Measurements from ENCODE around the gene PNPLA6.
"Not testable (repeated sequence)": the region's sequence is repeated elsewhere in the genome, so short reads cannot be mapped to it uniquely, and the experiment has no call there.

The PNPLA6 gene

DNA sequence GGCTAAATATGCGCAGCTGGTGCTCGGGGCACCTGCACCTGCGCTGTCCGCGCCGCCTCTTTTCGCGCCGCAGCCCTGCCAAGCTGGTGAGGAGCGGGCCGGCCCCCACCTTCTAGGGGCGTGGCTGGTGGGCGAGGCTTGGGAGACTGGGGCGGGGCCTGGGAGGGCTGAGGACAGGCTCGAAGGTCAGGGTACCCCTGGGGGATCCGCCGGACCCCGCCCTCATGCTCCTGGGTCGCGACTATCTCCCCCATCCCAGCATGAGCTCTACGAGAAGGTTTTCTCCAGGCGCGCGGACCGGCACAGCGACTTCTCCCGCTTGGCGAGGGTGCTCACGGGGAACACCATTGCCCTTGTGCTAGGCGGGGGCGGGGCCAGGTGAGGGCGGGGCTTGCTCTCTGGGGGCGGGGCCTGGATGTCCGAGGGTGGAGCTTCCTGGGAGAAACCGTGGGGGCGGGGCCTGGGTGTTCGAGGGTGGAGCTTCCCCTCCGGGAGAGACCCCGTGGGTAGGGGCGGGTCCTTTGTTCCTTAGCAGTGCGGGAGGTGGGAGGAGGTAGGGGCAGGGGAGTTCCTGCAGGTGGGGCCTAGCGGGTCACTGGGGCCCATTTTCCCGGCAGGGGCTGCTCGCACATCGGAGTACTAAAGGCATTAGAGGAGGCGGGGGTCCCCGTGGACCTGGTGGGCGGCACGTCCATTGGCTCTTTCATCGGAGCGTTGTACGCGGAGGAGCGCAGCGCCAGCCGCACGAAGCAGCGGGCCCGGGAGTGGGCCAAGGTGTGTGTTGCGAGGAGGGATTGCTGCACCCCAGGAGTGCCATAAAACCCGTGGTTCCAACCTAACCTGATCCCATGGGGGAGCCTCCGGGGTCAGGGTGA lies 19.7 kb downstream of the PNPLA6 start:
- no peak for DNase-seq (ENCODE audit: low read depth in 2 of 2)

DNA sequence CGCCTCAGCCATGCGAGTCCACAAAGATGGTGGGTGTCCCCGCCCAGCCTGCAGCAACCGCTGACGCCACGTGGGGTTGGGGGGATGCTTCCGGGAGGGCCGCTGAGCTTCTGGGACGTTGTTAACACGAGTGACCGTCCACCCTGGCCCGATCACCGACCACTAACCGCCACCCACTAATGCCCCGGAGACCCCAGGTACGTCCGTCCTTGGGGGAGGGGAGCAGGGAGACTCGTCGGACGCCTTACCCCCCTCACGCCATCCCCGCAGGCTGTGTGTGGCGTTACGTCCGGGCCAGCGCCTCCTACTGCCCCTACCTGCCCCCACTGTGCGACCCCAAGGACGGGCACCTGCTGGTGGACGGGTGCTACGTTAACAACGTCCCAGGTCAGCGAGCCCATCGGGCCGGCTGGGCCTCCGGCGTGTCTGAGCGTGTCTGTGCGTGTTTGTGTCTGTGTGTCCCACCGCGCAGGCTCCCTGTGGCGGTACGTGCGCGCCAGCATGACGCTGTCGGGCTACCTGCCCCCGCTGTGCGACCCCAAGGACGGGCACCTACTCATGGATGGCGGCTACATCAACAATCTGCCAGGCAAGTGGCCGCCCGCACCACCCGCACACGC lies 21.3 kb downstream of the PNPLA6 start:
- DNase-seq (ENCODE audit: low read depth in 2 of 2) = no peak

DNA sequence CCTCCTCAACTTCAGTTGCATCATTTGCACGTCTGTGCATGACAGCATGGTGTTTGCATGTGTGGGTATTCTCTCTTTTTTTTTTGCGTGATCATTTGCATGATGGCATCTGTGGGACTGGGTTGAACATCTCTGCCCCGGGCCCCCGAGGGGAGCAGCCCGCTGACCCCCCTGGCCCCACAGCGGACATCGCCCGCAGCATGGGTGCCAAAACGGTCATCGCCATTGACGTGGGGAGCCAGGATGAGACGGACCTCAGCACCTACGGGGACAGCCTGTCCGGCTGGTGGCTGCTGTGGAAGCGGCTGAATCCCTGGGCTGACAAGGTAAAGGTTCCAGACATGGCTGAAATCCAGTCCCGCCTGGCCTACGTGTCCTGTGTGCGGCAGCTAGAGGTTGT lies 23.1 kb downstream of the PNPLA6 start:
- DNase-seq (ENCODE audit: low read depth in 2 of 2) = no peak

DNA sequence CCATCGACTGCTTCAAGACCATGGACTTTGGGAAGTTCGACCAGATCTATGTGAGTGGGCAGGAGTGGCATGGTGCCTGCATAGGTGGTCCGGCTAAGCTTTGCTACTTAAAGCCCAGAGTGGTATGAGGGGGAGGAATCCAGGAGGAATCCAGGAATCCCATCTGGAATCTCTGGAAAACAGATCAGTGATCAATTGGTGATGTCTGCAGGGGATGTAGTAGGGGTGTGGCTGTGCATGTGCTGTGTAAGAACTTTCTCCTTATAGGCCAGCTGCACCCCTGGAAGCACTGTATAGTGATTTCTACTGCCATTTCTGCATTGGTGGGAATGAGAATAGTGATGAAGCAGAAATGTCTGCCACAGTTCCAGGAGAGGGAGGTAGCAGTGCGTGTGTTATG lies 23.6 kb downstream of the PNPLA6 start:
- DNase-seq (ENCODE audit: low read depth in 2 of 2) = no peak

DNA sequence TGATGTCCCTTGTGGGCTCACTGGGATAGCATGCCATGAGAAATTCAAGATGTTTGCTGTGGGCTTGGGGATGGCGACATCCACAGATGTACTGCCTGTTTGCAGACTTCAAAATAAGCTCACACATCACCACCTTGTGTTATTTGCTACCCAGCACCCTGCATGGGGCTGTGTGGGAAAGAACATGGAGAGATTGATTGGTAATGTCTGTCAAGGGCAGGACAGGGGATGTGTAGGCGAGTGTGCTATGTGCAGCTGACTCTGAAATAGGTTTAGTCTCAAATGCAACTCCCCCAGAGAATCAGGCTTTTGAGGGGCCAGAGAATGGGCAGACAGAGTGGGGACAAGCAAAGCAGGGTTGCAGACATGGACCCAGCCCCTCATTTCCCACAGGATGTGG lies 24.7 kb downstream of the PNPLA6 start:
- DNase-seq (ENCODE audit: low read depth in 2 of 2) = no peak

DNA sequence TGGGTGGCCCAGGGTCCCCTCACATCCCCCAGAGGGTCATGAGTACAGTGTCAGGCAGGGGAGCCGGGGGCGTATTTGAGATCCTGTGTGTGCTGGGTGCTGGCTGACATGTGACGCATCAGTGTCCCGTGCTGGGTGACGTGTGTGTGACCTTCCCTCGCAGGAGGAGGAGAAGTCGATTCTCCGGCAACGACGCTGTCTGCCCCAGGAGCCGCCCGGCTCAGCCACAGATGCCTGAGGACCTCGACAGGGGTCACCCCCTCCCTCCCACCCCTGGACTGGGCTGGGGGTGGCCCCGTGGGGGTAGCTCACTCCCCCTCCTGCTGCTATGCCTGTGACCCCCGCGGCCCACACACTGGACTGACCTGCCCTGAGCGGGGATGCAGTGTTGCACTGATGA lies 25.8 kb downstream of the PNPLA6 start:
- no peak for DNase-seq (ENCODE audit: low read depth in 2 of 2)

DNA sequence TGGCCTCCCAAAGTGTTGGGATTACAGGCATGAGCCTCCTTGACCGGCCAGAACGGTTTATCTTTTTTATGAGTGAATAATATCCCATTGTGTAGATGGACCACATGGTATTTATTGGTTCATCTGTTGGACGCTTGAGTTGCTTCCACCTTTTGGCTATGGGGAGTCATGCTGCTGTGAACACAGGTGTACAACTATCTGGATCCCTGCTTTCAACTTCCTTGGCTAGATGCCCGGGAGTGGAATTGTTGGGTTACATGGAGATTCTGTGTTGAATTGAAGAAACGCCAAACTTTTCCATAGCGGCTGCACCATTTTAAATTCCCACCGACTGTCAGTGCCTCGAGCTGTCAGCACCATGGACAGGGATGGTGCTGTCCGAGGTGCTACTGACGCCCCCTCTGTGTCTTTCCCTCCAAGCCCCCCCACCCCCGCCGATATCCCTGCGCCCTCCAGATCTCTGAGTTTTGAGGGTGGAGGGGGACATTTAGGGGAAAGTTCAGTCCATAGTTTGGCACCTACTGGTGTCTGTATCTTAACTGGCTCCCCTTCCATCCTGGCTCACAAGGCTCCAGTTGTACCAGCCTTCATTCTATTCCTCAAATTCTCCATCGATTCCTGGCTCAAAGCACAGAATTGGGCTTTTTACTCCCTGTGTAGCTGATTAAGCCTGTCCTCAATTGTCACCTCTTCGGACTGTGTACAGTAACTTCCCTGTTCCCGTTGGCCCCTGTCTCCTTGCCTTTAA lies 27.3 kb downstream of the PNPLA6 start:
- no peak for DNase-seq (ENCODE audit: low read depth in 2 of 2)

DNA sequence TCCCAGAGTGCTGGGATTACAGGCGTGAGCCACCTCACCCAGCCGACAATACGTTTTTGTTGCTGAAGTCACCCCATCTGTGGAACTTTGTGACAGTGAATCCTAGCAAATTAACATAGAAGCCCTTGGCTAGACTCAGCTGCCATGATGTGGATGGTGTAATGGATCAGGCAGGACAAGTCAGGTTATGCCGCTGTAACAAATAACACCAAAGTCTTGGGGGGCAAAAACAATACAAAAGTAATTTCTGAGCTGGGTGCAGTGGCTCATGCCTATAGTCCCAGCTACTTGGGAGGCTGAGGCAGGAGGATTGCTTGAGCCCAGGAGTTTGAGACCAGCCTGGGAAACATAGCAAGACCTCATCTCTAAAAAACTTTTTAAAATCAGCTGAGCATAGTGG lies 29.3 kb downstream of the PNPLA6 start:
- DNase-seq (ENCODE audit: low read depth in 2 of 2) = no peak

DNA sequence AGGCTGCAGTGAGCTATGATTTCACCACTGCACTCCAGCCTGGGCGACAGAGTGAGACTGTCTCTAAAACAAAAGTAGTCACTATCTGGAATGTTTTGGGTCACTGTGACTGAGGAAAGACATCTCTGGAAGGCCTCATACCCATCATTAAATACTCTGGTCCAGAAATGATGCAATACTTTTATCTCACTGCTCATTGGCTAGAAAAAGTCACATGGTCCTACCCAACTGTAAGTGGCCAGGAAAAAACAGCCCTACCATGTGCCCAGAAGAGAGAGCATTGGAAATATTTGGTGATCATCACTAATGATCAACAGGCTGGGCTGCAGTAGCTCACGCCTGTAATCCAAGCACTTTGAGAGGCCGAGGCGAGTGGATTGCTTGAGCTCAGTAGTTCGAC lies 29.8 kb downstream of the PNPLA6 start:
- DNase-seq (ENCODE audit: low read depth in 2 of 2) = no peak

DNA sequence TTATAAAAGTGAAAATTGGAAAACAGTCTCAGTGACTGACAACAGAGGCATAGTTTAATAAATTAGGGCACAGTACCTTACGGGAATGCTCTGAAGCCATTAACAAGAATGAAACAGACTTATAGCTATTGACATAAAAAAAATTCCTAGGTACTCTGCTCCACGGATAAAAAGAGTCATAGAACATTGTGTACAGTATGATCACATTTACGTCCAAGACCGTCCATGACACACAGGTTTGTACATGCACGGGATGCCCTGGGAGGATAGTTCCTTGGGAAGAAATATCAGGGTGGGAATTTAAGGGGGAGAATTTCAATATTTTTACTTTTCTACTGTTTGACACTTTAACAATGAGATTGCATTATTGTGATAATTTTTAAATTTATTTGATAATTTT lies 35.2 kb downstream of the PNPLA6 start:
- DNase-seq (ENCODE audit: low read depth in 2 of 2) = no peak

DNA sequence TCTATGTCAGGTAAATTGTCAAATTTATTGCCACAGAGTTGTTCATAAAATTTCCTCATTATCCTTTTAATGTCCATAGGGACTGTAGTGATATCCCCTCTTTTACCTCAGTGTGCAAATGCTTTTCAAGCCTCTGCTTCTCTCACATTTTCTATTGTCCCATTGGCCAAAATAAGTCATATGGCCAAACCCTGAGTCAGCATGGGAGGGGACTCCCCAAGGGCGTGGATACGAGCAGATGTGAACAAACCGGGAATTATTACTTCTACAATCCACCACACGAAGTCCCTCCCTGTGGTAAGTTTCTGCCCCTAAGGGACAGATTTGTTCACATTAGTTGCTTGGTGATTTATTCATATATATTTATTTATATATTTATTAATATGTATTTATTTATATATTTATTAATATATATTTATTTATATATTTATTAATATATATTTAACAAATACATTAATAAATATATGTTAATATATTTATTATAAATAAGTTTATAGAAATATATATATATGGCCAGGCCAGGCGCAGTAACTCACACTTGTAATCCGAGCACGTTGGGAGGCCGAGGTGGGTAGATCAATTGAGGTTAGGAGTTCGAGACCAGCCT lies 40.0 kb downstream of the PNPLA6 start:
- peak in 1 of 2 donors; percentile 6 for DNase-seq (ENCODE audit: low read depth in 2 of 2)

DNA sequence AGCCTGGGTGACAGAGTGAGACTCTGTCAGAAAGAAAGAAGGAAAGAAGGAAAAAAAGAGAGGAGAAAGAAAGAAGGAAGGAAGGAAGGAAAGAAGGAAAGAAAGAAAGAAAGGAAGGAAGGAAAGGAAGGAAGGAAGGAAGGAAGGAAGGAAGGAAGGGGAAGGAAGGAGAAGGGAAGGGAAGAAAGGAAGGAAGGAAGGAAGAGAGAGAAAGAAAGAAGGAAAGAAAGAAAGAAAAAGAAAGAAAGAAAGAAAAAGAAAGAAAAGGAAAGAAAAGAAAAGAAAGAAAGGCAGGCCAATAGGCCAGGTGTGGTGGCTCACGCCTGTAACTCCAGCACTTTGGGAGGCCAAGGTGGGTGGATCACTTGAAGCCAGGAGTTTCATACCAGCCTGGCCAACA lies 41.9 kb downstream of the PNPLA6 start:
- not testable (repeated sequence) for DNase-seq (ENCODE audit: low read depth in 2 of 2)

DNA sequence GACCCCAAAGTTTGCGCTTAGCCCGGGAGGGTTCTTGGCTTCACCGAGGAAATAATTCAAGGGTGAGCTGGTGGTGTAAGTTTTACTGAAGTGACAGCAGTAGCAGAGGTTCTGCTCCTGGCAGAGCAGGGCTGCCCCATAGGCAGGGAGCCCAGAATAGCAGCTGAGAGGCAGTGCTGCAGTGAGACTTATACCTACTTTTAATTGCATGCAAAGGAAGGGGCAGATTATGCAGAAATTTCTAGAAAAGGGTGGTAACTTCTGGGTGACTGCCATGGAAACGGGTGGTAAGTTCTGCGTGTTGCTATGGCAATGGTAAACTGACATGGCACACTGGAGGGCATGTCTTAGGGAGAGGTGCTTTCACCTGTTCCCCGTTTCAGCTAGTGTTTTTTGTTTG lies 42.6 kb downstream of the PNPLA6 start:
- DNase-seq (ENCODE audit: low read depth in 2 of 2) = no peak

DNA sequence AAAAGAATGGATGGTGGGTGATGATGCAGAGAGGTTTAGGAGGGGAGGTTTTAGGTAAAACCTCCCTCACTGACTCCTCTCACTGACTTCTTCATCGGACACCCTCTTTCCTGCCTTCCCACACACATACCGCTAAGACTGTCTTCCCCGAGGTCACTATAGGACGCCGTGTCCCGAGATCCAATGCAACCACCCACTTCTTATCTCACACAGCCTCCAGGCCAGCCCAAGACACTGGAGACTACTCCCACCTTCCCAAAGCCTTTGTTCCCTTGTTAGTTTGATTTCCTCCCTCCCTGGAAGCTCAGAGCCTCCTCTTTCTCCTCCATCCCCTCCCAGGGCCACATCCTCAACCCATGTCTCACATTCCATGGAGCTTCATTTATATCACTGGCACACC lies 43.7 kb downstream of the PNPLA6 start:
- DNase-seq (ENCODE audit: low read depth in 2 of 2) = no peak

DNA sequence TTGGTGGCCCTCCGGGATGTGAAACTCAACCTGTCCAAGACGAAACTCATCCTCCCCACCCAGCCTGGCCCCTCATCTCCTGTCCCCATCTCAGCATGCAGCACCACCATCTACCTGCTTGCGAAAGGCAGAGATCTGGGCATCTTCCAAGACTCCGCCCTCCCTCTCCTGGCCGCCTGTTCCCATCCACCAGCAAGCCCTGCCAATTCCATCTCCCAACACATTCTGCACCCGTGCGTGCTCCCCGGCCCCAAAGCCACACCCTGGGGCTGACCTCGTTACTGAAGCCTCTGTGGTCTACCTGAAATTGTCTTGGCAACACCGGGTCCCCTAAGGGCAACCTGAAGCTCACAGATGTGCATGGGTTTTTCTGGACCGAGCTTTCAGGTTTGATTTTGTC lies 46.9 kb downstream of the PNPLA6 start:
- DNase-seq (ENCODE audit: low read depth in 2 of 2) = no peak

DNA sequence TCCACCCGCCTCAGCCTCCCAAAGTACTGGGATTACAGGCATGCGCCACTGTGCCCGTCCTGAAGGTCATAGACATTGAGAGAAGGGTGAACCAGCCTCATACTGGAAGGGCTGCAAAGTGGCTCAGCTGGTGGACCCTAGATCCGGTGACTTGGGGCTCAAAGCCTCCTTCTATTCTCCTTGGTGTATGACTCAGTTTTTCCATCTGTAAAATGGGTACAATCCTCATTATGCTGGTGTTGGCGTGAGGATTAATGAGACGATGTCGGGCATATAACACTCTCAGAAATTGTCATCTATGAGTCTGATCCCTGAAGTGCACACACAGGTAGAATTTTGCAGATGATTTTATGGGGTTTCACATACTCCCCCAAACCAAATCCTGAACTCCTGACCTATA lies 54.3 kb downstream of the PNPLA6 start:
- no peak for DNase-seq (ENCODE audit: low read depth in 2 of 2)

DNA sequence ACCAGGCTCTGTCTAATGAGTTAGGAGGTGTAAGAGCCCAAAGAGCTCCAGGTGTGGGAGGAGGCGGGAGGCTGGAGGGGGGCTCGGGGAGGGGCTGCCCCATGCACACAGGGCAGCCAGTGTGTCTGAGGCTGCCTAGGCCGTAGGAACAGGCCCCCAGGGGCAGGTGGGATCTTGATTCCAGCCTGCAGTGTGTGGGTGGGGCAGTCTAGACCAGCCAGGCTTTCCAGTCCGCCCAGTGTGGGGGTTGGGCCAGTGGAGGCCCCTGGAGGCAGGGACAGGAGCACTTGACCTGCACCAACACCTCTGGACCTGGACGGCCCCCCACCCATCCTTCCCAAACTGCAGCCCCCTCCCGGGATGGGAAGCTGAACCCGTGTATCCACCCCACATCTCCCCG lies 54.7 kb downstream of the PNPLA6 start:
- no peak for DNase-seq (ENCODE audit: low read depth in 2 of 2)

DNA sequence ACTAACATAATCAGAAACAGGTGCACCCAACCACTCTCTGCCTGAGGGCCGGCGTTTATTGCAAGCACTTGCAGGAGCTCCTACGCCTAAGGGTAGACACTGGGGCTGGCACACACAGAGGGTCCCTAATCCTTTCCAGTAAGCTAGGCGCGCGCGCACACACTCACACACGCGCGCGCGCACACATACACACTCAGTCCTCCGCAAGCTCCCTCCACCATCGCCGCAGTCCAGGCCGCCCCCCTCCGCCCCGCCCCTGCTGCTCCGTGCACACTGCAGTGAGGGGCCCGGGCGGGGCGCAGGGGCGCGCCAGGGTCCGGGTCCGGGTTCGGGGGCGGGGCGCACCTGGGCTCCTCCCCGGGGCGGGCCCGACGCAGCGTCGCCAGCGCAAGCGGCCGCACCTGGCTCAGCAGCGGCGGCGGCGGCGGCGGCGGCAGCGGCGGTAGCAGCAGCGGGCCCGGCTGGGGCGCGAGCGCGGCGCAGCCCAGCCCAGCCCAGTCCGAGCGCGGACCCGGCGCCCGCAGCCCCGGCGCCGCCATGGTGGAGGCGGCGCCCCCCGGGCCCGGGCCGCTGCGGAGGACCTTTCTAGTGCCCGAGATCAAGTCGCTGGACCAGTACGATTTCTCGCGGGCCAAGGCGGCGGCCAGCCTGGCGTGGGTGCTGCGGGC lies 60.1 kb downstream of the PNPLA6 start, which contains the start of gene CAMSAP3:
TSS of gene CAMSAP3 (plus strand) at position 398 of the 668 bp plus-strand sequence. CDS start at position 538, 140 bp downstream.
- peak; percentile 17 to 26 for DNase-seq (ENCODE audit: low read depth in 2 of 2)

DNA sequence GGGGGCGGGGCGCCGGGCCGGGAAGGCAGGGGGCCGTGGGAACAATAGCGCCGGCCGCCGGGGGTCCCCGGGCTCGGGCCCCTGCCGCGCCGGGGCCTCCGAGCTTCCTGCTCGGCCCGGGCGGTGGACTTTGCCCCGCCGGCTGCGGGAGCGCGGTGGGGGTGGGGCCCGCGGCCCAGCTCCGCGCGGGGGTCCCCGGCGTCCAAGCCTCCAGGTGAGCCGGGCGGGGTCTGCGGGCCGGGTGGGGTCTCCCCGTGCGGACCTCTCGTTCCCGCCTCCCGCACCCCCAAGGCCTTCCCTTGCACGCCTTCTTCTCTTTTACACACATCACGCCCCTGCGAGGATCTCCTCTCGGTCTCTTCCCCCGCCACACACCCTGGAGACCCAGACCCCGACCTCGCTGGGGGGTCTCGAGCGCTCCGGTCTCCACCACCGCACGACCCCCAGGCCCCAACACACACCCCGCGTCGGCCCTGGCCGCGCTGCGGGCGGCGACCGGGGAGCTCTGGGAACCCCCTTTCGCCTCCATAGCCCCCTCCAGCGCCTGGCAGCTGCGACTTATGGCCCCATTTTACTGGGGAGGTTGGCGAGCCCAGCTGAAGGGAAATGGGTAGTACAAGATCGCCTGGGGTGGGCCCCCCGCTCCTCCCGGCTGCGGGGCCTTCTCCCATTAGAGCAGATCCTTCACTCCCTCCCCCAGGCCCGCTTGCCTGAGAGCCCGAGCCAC lies 60.9 kb downstream of the PNPLA6 start:
- DNase-seq (ENCODE audit: low read depth in 2 of 2) = no peak

DNA sequence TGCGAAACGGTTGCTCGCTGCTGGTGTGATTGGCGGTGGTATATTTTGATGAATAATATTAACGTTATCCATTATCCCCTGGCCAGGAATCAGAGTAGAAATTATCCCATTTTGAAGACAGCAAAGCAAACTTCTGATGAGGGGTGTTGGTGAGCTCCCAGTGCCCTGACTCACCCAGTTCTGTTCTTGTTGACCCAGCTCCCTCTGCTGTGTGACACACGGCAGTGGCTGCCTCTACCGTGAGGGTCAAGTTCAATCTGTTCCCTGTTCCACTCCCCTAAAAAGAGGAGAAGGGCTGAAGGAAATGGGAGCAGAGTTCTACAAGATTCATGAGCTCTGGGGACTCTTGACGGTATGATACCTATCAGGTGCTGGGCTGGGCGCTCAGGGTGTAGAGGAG lies 62.2 kb downstream of the PNPLA6 start:
- DNase-seq (ENCODE audit: low read depth in 2 of 2) = no peak

DNA sequence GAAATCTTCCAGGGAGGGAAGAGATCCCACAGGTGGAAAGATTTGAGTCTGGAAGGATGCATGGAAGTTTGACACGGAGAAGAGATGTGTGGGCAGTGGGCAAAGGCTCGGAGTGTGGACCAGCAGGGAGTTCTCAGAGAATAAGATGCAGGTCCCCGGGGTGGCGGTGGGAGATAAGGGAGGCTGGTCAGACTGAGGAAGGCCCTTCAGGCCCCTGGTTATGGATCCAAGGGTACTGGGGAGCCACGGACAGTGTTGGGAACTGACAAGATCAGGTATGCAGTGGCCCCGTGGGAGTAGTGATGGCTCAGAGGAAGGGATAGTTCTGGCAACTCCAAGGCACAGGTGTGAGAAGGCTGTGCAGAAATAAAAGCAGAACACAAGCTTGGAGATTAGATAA lies 62.7 kb downstream of the PNPLA6 start:
- no peak for DNase-seq (ENCODE audit: low read depth in 2 of 2)

Data from stimulated activated CD8-positive, alpha-beta memory T cell treated with anti-CD3 and anti-CD28 coated beads, Interleukin-2, amount 100 ng/mL, for 48 hours (primary cell).